Fibroblast of lung (primary cell): ENCODE measurements around the gene HS3ST2. TPM values are rescaled to one million over a fixed set of nuclear protein-coding genes. Genes with fewer than 3 reads are reported as not detected.

Experiments used
- DNase-seq, 2 donors: peaks; one replicate each; pipeline versions ENCODE4 v3.0.0 to v3.0.0-alpha.2; 2010; ENCODE audit warnings: low read depth in 2 of 2
- H2AFZ ChIP-seq: 2 replicates; pipeline ENCODE4 v1.5.1; 2012; ENCODE audit warnings: low read length, control low read depth, inconsistent platforms
- H3K27ac ChIP-seq: 2 replicates; pipeline ENCODE4 v1.5.1; 2011; ENCODE audit warnings: low read length, control low read depth; ENCODE audit not compliant: insufficient read depth
- H3K27me3 ChIP-seq: 2 replicates; pipeline ENCODE4 v1.5.1; 2011; ENCODE audit warnings: mild to moderate bottlenecking, low read length; ENCODE audit not compliant: control insufficient read depth, insufficient read depth
- H3K36me3 ChIP-seq: 2 replicates; pipeline ENCODE4 v1.5.1; 2011; ENCODE audit warnings: low read length; ENCODE audit not compliant: control insufficient read depth, insufficient read depth
- H3K4me1 ChIP-seq: 2 replicates; pipeline ENCODE4 v1.5.1; 2011; ENCODE audit warnings: low read length; ENCODE audit not compliant: control insufficient read depth, insufficient read depth; ENCODE audit errors: extremely low read depth
- H3K4me2 ChIP-seq: 2 replicates; pipeline ENCODE4 v1.5.1; 2011; ENCODE audit warnings: low read length, control low read depth; ENCODE audit not compliant: insufficient read depth; ENCODE audit errors: extremely low read depth
- H3K4me3 ChIP-seq, 4 experiments: fragments of 200-600 bp in 1 of 4; sonication (generic) in 1 of 4; replicated peaks in 1 of 4; 2 replicates each; pipeline ENCODE4 v1.5.1; 2011 to 2016; ENCODE audit warnings: low read length in 4 of 4, low read depth in 3 of 4, mild to moderate bottlenecking in 3 of 4, control low read depth in 2 of 4, inconsistent platforms in 1 of 4, mixed read lengths in 1 of 4; ENCODE audit not compliant: insufficient read depth in 1 of 4; ENCODE audit errors: control extremely low read depth in 1 of 4
- H3K79me2 ChIP-seq: 2 replicates; pipeline ENCODE4 v1.5.1; 2012; ENCODE audit warnings: mild to moderate bottlenecking, low read length, inconsistent platforms; ENCODE audit not compliant: control insufficient read depth, insufficient read depth
- H3K9ac ChIP-seq: 2 replicates; pipeline ENCODE4 v1.5.1; 2011; ENCODE audit warnings: mild to moderate bottlenecking, low read length, control low read depth; ENCODE audit not compliant: insufficient read depth
- H3K9me3 ChIP-seq: 2 replicates; pipeline ENCODE4 v1.5.1; 2012; ENCODE audit warnings: low read depth, low read length; ENCODE audit not compliant: control insufficient read depth, insufficient read depth
- H4K20me1 ChIP-seq: 2 replicates; pipeline ENCODE4 v1.5.1; 2011; ENCODE audit warnings: low read length; ENCODE audit not compliant: control insufficient read depth, insufficient read depth; ENCODE audit errors: extremely low read depth
- EZH2 ChIP-seq: IDR thresholded peaks from 2 replicates; pipeline ENCODE4 v1.5.1; 2012; ENCODE audit warnings: low read length, control low read depth, mild to moderate bottlenecking; ENCODE audit errors: missing control alignments
- polyA plus RNA-seq, 2 donors: library from polyadenylated mRNA; depleted of rRNA in 1 of 2; stranded (reverse) in 1 of 2; unstranded in 1 of 2; fragments of >200 nt; gene quantifications; 2 replicates each; pipeline ENCODE4 v1.2.1, GENCODE V29; 2011 to 2012; ENCODE audit warnings: missing spikeins in 1 of 2
- total RNA-seq: library from RNA; depleted of rRNA; stranded (reverse); fragments of >200 nt; gene quantifications from 2 replicates; pipeline ENCODE4 v1.2.1, GENCODE V29; 2014
- TF ChIP-seq, protein P1 (sequence below), 2 donors: IDR thresholded peaks in 1 of 2; conservative IDR thresholded peaks in 1 of 2; 1 replicate in 1 of 2; 2 replicates in 1 of 2; pipeline ENCODE4 v1.5.1; 2011 to 2012; ENCODE audit warnings: low read length in 2 of 2, control low read depth in 1 of 2, inconsistent platforms in 1 of 2, low read depth in 1 of 2, mild to moderate bottlenecking in 1 of 2

Gene HS3ST2
- total and polyA plus RNA-seq, 2 donors (not counting 1 experiment from before 2014, with no cell fraction given), result not detected

DNA sequence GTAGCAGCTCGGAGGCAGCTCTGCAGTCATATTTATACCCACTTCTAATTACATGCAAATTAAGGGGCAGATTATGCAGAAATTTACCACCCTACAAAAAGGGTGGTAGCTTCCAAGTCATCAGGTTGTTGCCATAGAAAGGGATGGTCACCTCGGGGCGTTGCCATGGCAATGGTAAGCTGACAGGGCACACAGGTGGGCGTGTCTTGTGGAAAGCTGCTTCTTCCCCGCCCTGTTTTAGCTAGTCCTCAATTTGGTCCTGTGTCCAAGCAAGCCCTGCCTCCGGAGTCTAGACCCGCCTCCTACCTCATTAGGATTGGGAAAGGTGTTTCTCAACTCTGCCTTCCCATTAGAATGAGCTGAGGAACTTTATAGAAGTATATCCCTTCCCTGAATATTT, 98.7 kb downstream of the HS3ST2 start:
- H3K4me1 ChIP-seq, result no peaks in the 10 kb centered on the region
- H3K27ac ChIP-seq, result no peak overlapping the region
- H2AFZ ChIP-seq, result no peak overlapping the region
- no peak overlapping the region for H3K9ac ChIP-seq
- no peaks in the 10 kb centered on the region for H4K20me1 ChIP-seq
- no peak overlapping the region for H3K4me2 ChIP-seq
- no peaks in the 10 kb centered on the region for H3K79me2 ChIP-seq
- TF ChIP-seq, protein P1, sequence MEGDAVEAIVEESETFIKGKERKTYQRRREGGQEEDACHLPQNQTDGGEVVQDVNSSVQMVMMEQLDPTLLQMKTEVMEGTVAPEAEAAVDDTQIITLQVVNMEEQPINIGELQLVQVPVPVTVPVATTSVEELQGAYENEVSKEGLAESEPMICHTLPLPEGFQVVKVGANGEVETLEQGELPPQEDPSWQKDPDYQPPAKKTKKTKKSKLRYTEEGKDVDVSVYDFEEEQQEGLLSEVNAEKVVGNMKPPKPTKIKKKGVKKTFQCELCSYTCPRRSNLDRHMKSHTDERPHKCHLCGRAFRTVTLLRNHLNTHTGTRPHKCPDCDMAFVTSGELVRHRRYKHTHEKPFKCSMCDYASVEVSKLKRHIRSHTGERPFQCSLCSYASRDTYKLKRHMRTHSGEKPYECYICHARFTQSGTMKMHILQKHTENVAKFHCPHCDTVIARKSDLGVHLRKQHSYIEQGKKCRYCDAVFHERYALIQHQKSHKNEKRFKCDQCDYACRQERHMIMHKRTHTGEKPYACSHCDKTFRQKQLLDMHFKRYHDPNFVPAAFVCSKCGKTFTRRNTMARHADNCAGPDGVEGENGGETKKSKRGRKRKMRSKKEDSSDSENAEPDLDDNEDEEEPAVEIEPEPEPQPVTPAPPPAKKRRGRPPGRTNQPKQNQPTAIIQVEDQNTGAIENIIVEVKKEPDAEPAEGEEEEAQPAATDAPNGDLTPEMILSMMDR (conservative IDR thresholded peaks at IDR 0.05 in 1 of 2, IDR thresholded peaks at IDR 0.05 in 1 of 2; ENCODE audit: low read depth in 1 of 2, low read length in 2 of 2), result no peak
- no peak for TF ChIP-seq EZH2
- no peak for DNase-seq
- no peaks in the 10 kb centered on the region for H3K9me3 ChIP-seq
- no peaks in the 10 kb centered on the region for H3K36me3 ChIP-seq
- H3K27me3 ChIP-seq, result no peaks in the 10 kb centered on the region
- no peak overlapping the region for H3K4me3 ChIP-seq

- TF ChIP-seq EZH2, result no peak
- TF ChIP-seq, protein P1 (conservative IDR thresholded peaks at IDR 0.05 in 1 of 2, IDR thresholded peaks at IDR 0.05 in 1 of 2; ENCODE audit: low read depth in 1 of 2, low read length in 2 of 2), result no peak
Measured at GRCh38 chr16:22915003-22915402, 101.0 kb downstream of the HS3ST2 start.

GRCh38 chr16:22923491-22923890, 109.5 kb downstream of the HS3ST2 start:
- no peak overlapping the region for H2AFZ ChIP-seq
- TF ChIP-seq, protein P1 (conservative IDR thresholded peaks at IDR 0.05 in 1 of 2, IDR thresholded peaks at IDR 0.05 in 1 of 2; ENCODE audit: low read depth in 1 of 2, low read length in 2 of 2), result no peak
- no peak for TF ChIP-seq EZH2
- no peak overlapping the region for H3K27ac ChIP-seq
- no peaks in the 10 kb centered on the region for H3K27me3 ChIP-seq
- H3K4me3 ChIP-seq, result no peak overlapping the region
- no peaks in the 10 kb centered on the region for H3K9me3 ChIP-seq
- H3K4me1 ChIP-seq, result no peaks in the 10 kb centered on the region
- no peaks in the 10 kb centered on the region for H4K20me1 ChIP-seq
- H3K79me2 ChIP-seq, result no peaks in the 10 kb centered on the region
- no peaks in the 10 kb centered on the region for H3K36me3 ChIP-seq
- no peak for DNase-seq
- no peak overlapping the region for H3K4me2 ChIP-seq
- H3K9ac ChIP-seq, result no peak overlapping the region

More at GRCh38 chr16:22915003-22915402, 101.0 kb downstream of the HS3ST2 start:
- no peak overlapping the region for H3K27ac ChIP-seq
- no peaks in the 10 kb centered on the region for H3K36me3 ChIP-seq
- H3K9ac ChIP-seq, result no peak overlapping the region
- H3K79me2 ChIP-seq, result no peaks in the 10 kb centered on the region
- H3K27me3 ChIP-seq, result no peaks in the 10 kb centered on the region
- DNase-seq, result no peak
- H3K4me2 ChIP-seq, result no peak overlapping the region
- no peaks in the 10 kb centered on the region for H3K9me3 ChIP-seq
- H3K4me1 ChIP-seq, result no peaks in the 10 kb centered on the region
- H2AFZ ChIP-seq, result no peak overlapping the region
- H3K4me3 ChIP-seq, result no peak overlapping the region
- H4K20me1 ChIP-seq, result no peaks in the 10 kb centered on the region
